Measurements from ENCODE around the gene RNLS. TPM values are rescaled to one million over a fixed set of nuclear protein-coding genes. Genes with fewer than 3 reads are reported as not detected.

RNLS gene
- total and polyA plus RNA-seq, 8 donors: 2.5 to 6.4 (median 5.9) TPM

DNA sequence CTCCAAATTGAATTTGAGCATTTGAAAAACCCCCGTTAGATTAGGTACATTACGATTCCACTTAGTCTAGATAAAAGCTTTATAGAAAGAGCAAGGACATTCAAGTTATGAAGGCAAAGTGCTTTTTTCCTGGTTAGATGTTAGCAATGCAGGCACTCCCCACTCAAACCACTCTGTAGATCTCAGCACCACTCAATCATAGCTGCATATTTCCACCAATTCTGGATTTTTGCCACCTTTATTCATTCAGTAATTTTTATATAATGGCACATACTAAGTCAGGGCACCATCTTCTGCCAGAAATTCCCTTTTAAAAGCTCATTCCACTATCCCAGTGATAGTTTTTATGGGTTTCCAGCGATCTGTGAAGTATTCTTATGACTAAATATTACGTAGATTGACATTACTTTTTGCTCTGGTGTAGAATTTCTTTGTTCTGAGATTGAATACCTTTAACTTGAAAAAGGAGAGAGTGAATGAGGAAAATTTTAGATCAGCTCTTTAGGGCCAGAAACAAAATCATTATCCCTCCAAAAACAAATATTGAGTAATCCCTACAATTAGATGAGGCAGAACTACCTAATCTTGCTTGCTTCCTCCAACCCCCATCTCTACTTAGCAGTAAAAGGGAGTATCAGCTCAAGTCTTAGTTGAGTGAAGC, 51.6 kb downstream of the RNLS start:
- DNase-seq (no peak), ATAC-seq (no peak), FAIRE-seq (no peak)
- H3K36me3 ChIP-seq: no peaks in the 10 kb centered on the region
- TF ChIP-seq, protein P1, sequence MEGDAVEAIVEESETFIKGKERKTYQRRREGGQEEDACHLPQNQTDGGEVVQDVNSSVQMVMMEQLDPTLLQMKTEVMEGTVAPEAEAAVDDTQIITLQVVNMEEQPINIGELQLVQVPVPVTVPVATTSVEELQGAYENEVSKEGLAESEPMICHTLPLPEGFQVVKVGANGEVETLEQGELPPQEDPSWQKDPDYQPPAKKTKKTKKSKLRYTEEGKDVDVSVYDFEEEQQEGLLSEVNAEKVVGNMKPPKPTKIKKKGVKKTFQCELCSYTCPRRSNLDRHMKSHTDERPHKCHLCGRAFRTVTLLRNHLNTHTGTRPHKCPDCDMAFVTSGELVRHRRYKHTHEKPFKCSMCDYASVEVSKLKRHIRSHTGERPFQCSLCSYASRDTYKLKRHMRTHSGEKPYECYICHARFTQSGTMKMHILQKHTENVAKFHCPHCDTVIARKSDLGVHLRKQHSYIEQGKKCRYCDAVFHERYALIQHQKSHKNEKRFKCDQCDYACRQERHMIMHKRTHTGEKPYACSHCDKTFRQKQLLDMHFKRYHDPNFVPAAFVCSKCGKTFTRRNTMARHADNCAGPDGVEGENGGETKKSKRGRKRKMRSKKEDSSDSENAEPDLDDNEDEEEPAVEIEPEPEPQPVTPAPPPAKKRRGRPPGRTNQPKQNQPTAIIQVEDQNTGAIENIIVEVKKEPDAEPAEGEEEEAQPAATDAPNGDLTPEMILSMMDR (IDR thresholded peaks at IDR 0.05): no peak
- no peak overlapping the region for H3K27ac ChIP-seq
- H3K9me3 ChIP-seq: no peaks in the 10 kb centered on the region
- no peaks in the 10 kb centered on the region for H3K27me3 ChIP-seq
- no peaks in the 10 kb centered on the region for H3K4me1 ChIP-seq
- 77 to 79% methylated on average over 4 of the region's 4 CpGs for WGBS, 2 donors
- no peak overlapping the region for H3K4me3 ChIP-seq
- intact Hi-C loops (cut with DNase I): no loop called here

GRCh38 chr10:88530629-88531391, 52.3 kb downstream of the RNLS start:
- intact Hi-C loops (cut with DNase I): no loop called here
- Histone ChIP-seq H3K27ac (no peak overlapping the region), H3K36me3 (no peaks in the 10 kb centered on the region), H3K9me3 (no peaks in the 10 kb centered on the region), H3K27me3 (no peaks in the 10 kb centered on the region), H3K4me3 (no peak overlapping the region), H3K4me1 (peaks cover 0 to 3% (median 0%) of the 10 kb centered on the region in 3 donors)
- FAIRE-seq (no peak), ATAC-seq (peak in 3 of 4 donors; percentile 25 to 51 (median 41)), DNase-seq (no peak)
- TF ChIP-seq, protein P1 (IDR thresholded peaks at IDR 0.05): no peak
- WGBS, 2 donors: 92 to 97% methylated on average over 3 of the region's 3 CpGs

- peaks cover 0 to 8% (median 0%) of the 10 kb centered on the region in 3 donors for H3K4me1 ChIP-seq
- DNase-seq (no peak), FAIRE-seq (no peak), ATAC-seq (no peak)
- intact Hi-C loops (cut with DNase I): no loop called here
- TF ChIP-seq, protein P1 (IDR thresholded peaks at IDR 0.05): no peak
- H3K27me3 ChIP-seq: no peaks in the 10 kb centered on the region
- no peak overlapping the region for H3K4me3 ChIP-seq
- 72 to 85% methylated on average over 2 of the region's 2 CpGs for WGBS, 2 donors
- no peak overlapping the region for H3K27ac ChIP-seq
- H3K9me3 ChIP-seq: no peaks in the 10 kb centered on the region
- no peaks in the 10 kb centered on the region for H3K36me3 ChIP-seq
Observed at GRCh38 chr10:88530093-88530492, 53.0 kb downstream of the RNLS start.

GRCh38 chr10:88528806-88529570, 54.1 kb downstream of the RNLS start:
- H3K4me3 ChIP-seq: no peak overlapping the region
- intact Hi-C loops (cut with DNase I): no loop called here
- 90% methylated on average over 4 of the region's 4 CpGs for WGBS, 2 donors
- no peaks in the 10 kb centered on the region for H3K36me3 ChIP-seq
- no peak overlapping the region for H3K27ac ChIP-seq
- no peak for ATAC-seq
- no peak for FAIRE-seq
- DNase-seq: no peak
- peaks cover 0 to 8% (median 0%) of the 10 kb centered on the region in 3 donors for H3K4me1 ChIP-seq
- no peaks in the 10 kb centered on the region for H3K9me3 ChIP-seq
- no peaks in the 10 kb centered on the region for H3K27me3 ChIP-seq
- TF ChIP-seq, protein P1 (IDR thresholded peaks at IDR 0.05): no peak
